IPS-20b (cell line): ENCODE results near the gene MASP2.

Experiments
- H3K27ac ChIP-seq: one replicate; pipeline ENCODE4 v1.5.1; 2013; ENCODE audit warnings: low read length
- H3K27me3 ChIP-seq: 2 replicates; pipeline ENCODE4 v1.6.1; 2013; ENCODE audit warnings: mild to moderate bottlenecking, low read length, inconsistent platforms; ENCODE audit not compliant: insufficient read depth
- H3K36me3 ChIP-seq: 2 replicates; pipeline ENCODE4 v1.6.1; 2013; ENCODE audit warnings: low read depth, mild to moderate bottlenecking, inconsistent platforms, low read length, moderate library complexity; ENCODE audit not compliant: insufficient read depth
- H3K4me1 ChIP-seq: 2 replicates; pipeline ENCODE4 v1.6.1; 2013; ENCODE audit warnings: mild to moderate bottlenecking, control low read depth, inconsistent platforms, low read length, moderate library complexity; ENCODE audit not compliant: insufficient read depth
- H3K4me3 ChIP-seq: 2 replicates; pipeline ENCODE4 v1.5.1; 2013; ENCODE audit warnings: mild to moderate bottlenecking, low read length, inconsistent platforms
- H3K9ac ChIP-seq: 2 replicates; pipeline ENCODE4 v1.6.1; 2013; ENCODE audit warnings: low read depth, mild to moderate bottlenecking, inconsistent platforms, low read length, moderate library complexity
- H3K9me3 ChIP-seq: 2 replicates; pipeline ENCODE4 v1.6.1; 2013; ENCODE audit warnings: mild to moderate bottlenecking, low read depth, low read length, inconsistent platforms; ENCODE audit not compliant: insufficient read depth

Gene MASP2

DNA sequence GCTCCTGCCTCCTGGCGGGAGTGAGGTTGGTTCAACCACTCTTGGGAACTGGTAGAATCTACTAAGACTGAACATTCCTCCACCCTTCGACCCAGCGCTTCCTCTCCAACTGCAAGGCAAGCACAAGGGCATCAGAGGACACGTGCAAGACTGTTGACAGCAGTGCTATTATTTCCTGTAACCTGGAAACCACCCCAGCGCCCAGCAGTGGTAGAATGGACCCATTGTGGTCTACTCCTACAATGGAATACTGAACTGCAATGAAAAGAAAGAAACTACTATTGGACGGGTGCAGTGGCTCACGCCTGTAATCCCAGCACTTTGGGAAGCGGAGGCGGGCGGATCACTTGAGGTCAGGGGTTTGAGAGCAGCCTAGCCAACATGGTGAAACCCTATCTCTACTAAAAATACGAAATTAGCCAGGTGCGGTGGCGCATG lies 67.5 kb downstream of the MASP2 start:
- H3K4me1 ChIP-seq, result peaks cover 12% of the 10 kb centered on the region; the same call in 1 of the 2 replicates
- H3K4me3 ChIP-seq, result no peak overlapping the region
- H3K27ac ChIP-seq, result no peak overlapping the region
- no peaks in the 10 kb centered on the region for H3K27me3 ChIP-seq
- H3K9me3 ChIP-seq, result no peaks in the 10 kb centered on the region
- H3K9ac ChIP-seq, result no peak overlapping the region; the same call in 1 of the 2 replicates
- H3K36me3 ChIP-seq, result no peaks in the 10 kb centered on the region

DNA sequence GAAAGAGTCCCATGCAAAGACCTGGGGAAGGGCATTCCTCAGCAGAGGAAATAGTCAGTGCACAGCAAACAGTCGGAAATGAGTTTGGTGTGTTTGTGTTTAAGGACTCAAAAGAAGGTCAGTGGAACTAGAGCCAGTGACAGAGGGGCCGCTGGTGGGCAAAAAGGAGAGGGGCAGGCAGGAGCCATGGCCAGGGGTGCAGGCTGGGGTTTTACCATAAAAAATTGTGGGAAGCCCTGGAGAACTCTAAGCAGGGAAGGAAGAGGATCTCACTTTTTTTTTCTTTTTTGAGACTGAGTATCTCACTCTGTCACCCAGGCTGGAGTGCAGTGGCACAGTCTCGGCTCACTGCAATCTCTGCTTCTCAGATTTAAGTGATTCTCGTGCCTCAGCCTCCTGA lies 68.3 kb downstream of the MASP2 start:
- no peak overlapping the region; the same call in 1 of the 2 replicates for H3K9ac ChIP-seq
- no peak overlapping the region for H3K27ac ChIP-seq
- H3K4me1 ChIP-seq, result peaks cover 12% of the 10 kb centered on the region; the same call in 1 of the 2 replicates
- H3K27me3 ChIP-seq, result no peaks in the 10 kb centered on the region
- H3K36me3 ChIP-seq, result no peaks in the 10 kb centered on the region
- no peaks in the 10 kb centered on the region for H3K9me3 ChIP-seq
- no peak overlapping the region for H3K4me3 ChIP-seq
